ENCODE measurements around the gene PEX11G. TPM values are rescaled to one million over a fixed set of nuclear protein-coding genes. Genes with fewer than 3 reads are reported as not detected.
A peak's percentile ranks its signal among the peaks of the same experiment; 100 is the strongest.

The PEX11G gene
- total and polyA plus RNA-seq, 9 of the 15 experiments (the other 6 are each of a cell fraction or from before 2014, with no cell fraction given): 0.07 to 3.2 (median 0.70) TPM; not detected in 1

GRCh38 chr19:7506385-7507328 lies 17.8 kb upstream of the PEX11G start (continued):
- TF ChIP-seq UBTF (IDR thresholded peaks at IDR 0.05; ENCODE audit: borderline replicate concordance in 1 of 2, low read depth in 2 of 2, low read length in 2 of 2) (no peak), ATF4 (CRISPR knock-in tag; IDR thresholded peaks at IDR 0.05) (no peak), VEZF1 (CRISPR knock-in tag; IDR thresholded peaks at IDR 0.05) (peak; percentile 4; the same call in 1 of the 2 replicates), POLR3G (IDR thresholded peaks at IDR 0.05; ENCODE audit: extremely low read depth, insufficient read length, insufficient replicate concordance) (no peak), ZNF592 (IDR thresholded peaks at IDR 0.05) (no peak), MAFF (IDR thresholded peaks at IDR 0.05; ENCODE audit: low read length) (no peak), LARP7 (IDR thresholded peaks at IDR 0.05) (peak; percentile 97), ZNF23 (CRISPR knock-in tag; IDR thresholded peaks at IDR 0.05) (no peak), MLLT1 (IDR thresholded peaks at IDR 0.05) (peak; percentile 93 to 95), PCBP1 (IDR thresholded peaks at IDR 0.05; ENCODE audit: low read depth, low read length, poor library complexity, severe bottlenecking) (no peak), ZNF274 (IDR thresholded peaks at IDR 0.05; ENCODE audit: borderline replicate concordance, low read depth, low read length) (no peak), TAF7 (tag; IDR thresholded peaks at IDR 0.05) (no peak), ZNF655 (CRISPR knock-in tag; IDR thresholded peaks at IDR 0.05) (no peak), GTF2A2 (tag; IDR thresholded peaks at IDR 0.05) (no peak)

Measured in K562 (cell line).